NCI-H82 treated with DMSO at 0.1 percent for 48 hours (cell line): ENCODE data around the gene GFRA4.

Experiments
- DNase-seq: peaks from one replicate; lab custom pipeline; 2025; ENCODE audit not compliant: unreplicated experiment; lab: John Stamatoyannopoulos, UW

The GFRA4 gene

DNA sequence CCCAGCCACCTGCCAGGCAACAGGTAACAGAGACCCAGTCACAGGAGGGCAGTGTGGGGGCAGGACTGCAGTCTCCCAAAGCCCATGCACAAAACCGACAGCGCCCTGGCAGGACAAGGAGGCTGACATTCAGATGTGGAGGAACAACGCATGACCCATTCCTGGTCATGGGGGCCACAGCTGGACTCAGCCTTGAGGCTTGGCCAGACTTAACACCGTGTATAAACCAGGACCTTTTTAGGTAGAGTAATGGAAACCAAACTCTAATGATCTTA, 8.1 kb downstream of the GFRA4 start:
- no peak for DNase-seq

DNA sequence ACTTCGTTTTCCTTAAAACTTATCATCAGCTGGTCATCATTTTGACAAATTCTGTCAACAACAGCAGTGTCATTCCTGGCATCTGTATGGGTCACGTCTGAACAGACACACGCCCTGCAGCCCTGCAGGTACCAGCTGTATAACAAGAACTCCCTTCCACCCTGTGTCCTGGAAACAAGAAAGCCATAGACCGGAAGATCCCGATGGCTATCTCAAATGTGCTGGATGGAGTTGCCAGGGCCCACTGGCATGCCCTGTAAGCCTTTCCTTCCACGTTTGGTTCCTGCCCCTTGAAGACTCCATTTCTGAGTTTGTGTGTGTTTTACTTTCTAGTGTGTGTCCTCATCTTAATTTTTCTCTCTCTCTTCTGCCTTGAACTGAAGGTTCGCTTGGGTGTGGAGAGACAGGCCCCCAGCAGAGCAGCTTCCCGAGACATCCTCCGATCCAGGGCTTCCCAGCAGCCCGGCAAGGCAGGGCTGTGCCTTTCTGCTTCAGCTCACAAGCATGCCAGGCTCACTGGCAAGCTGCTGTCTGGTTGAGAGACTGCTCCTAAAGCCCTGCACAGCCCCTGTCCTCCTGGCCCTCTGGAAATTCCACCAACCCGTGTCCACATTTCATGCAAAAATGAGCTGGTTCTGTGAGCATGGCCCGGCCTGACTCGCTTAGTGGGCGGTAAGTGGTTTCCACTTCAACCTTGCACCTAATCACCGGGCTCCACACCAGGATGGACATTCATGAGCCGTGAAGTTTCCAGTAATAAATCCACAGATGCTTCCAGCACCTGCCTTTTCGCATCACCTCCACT, 8.7 kb downstream of the GFRA4 start:
- no peak for DNase-seq

DNA sequence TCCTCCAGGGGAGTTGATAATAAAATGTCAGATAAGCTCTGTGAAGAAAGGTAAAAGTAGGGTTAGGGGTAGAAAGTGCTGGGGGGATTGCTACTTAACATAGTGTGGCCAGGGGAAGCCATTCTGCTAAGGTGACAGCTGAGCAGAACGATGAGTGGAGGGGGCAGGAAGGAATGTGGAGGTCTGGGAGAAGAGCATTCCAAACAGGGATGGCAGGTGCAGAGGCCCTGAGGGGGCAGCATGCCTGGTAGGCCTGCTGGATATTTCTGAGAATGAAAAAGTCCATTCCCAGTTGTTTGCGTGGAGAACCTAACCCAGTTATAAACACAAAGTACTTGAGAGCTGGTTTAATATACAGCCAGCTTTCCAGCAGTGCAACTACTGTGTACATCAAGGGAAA, 9.3 kb downstream of the GFRA4 start:
- DNase-seq = no peak

DNA sequence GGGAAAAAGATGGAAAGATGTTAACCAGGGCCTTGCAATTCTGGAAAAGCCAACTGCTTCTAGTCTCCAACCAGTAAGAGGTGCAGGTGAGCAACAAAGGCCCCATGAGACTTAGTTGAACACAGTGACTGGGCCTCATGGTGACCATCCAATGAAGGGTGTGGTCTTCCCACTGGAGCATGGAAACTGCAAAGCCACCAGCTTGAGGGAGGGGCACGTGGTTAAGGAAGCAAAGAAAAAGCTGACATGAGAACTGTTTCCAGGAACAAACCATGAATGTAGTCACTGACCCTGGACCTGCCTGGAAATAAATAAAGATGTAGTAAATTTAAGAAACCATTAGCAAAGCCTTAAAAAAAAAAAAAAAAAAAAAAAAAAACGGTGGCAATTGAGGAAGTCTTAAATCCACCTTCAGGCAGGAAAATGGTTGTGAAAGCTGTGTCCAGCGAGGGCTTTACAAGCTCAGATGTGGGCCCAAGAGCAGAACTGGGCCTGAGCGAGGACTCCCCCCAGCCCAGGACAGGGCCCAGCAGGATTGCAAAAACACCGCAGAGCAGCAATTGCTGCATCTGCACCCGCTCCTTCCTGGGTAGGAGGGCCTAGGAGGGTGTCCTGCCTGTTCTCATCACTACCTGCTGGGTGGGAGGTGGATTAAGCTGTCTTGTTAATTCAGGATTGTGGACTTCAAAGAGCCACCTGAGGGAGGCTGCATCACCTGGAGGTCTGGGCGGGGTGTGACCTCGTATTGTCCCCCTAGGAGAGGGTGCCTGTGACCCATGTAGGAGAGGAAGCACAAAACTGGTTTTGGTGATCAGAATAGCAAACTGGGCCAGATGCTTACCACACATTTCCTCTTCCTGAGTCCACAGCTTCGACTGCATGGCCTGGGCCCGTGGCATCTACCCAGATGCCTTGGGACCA, 10.3 kb downstream of the GFRA4 start:
- no peak for DNase-seq

GRCh38 chr20:3652221-3652620, 11.0 kb downstream of the GFRA4 start:
- no peak for DNase-seq

- DNase-seq = no peak
Observed at GRCh38 chr20:3651204-3651962, 11.8 kb downstream of the GFRA4 start.

GRCh38 chr20:3648951-3649350, 14.2 kb downstream of the GFRA4 start:
- DNase-seq = no peak

GRCh38 chr20:3647473-3647872, 15.7 kb downstream of the GFRA4 start:
- DNase-seq = no peak

DNA sequence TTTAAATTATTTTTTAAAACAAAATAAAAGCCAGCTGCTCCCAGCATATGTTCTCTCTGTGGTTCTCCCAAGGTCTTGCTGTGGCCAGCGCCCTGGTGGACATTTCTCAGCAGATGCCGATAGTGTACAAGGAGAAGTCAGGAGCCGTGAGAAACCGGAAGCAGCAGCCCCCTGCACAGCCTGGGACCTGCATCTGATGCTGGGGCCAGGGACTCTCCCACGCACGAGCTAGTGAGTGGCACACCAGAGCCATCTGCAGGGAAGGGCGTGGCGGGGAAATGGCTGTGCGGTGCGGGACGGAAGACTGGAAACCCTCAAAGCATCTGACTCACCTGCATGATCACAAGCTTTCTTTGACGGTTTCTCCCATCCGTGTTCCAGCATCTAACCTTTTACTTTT, 16.5 kb downstream of the GFRA4 start:
- DNase-seq = no peak

DNA sequence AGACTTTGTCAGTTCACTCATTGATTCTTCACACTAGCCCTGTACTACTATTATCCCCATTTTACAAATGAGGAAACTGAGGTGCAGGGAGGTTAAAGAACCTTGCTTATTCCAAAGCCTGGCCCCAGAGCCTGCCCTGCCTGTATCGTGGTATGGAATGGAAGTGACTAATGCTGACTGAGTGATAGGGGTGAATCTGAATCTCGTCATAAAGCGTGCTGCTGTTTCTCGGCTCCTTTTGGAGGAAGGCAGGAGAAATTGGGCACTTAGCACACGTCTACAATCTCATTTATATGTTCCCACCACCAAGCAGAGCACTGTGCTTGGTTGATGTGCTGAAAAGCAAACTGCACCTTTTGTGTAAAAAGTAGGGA, 17.1 kb downstream of the GFRA4 start:
- DNase-seq = no peak

DNA sequence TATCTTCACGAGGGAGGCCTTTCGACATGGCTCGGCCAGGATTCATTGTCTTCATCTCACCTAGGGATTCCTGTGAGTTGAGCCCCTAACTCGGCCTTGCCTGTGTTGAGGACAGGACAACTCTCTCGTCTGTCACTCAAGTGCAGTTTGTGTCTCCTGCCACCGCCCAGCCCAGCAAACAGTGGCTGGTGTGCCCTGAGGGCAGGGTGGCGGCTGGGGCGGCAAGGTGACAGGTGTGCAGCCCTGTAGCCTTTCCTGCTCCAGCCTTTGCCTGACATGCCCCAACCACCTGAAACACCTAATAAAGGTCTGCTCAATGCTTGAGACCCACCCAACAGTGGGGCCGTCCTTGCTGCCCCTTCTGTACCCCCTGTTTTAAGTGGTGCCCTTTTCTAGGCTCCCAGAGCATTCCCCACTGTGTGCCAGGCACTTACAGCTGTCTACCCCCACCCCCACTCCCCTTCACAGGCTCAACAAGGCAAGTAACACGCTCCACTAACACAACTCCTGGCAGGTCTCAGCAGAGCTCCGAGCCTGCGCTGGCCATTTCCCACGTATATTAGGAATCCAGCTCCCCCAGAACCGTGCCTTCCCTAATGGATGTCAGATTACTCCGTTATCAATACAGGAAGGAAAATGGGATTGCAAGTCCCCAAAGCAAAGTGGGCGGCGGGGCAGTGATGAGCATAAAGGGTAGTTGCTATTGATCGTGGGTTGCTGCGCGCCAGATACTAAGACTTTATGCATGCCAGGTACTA, 17.7 kb downstream of the GFRA4 start:
- DNase-seq = no peak

DNA sequence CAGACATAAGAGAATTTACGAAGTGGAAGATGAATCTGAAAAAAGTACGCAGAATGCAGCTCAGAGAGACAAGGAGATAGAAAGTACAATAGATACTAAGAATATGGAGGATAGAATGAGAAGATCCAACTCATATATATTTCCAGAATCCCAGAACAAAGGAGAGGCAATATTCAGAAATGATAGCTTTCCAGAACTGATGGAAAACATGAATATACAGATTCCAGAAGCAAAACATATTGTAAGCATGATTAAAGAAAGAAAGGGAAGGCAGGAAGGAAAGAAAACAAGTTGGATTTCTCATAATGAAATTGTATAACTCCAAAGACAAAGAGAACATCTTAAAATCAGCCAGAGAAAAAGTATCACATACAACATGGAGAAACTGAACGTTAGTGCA, 22.9 kb downstream of the GFRA4 start:
- DNase-seq = no peak

GRCh38 chr20:3635346-3635745, 27.9 kb downstream of the GFRA4 start:
- no peak for DNase-seq

- no peak for DNase-seq
Observed at GRCh38 chr20:3633913-3634478, 29.2 kb downstream of the GFRA4 start.

DNA sequence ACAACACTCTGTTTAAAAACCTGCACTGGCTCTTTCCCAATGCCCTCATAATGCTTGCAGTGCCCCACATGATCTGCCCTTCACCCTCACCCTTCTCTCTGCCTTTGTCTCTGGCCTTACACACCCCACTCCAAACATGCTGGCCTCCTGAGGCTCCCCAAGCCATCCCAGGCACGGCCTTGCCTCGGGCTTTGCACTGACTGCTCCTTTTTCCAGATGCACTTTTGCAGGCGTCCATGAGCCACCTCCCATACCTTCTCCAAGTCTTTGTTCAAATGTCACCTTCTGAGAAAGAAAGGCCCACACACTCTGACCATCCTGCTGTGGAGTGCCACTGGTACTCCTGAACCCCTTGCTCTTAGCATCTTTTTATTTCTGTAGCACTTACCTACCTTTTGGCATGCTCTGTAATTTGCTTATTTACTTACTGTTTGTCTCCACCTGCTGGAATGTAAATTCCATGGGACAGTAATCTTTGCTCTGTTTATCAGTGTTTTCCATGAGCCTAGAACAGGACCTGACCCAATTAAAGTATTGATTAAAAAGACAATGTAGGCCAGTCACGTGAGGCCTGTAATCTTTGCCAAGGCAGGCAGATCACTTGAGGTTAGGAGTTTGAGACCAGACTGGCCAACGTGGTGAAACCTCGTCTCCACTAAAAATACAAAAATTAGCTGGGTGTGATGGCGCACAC, 30.7 kb downstream of the GFRA4 start:
- DNase-seq = no peak

- no peak for DNase-seq
Observed at GRCh38 chr20:3631534-3631933, 31.7 kb downstream of the GFRA4 start.

DNA sequence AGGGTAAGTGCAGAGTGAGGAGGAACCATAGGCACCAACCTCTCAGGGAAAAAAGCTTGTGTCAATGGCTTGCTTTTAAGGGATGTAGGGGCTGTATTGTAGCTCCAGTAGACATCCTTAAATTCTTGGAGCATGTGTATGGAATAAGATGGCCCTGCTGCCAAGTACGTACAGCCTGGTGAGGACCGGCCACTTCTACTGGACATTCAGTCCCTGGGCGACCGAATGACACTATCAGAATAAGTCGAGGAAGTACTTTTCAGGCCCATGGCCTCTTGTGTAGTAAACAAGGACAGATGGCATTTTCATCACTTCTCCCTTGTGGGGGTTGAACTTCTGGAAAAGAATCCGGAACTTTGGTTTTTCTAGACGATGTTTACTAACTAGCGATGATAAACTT, 32.8 kb downstream of the GFRA4 start:
- no peak for DNase-seq

- no peak for DNase-seq
Observed at GRCh38 chr20:3629893-3630292, 33.3 kb downstream of the GFRA4 start.

DNA sequence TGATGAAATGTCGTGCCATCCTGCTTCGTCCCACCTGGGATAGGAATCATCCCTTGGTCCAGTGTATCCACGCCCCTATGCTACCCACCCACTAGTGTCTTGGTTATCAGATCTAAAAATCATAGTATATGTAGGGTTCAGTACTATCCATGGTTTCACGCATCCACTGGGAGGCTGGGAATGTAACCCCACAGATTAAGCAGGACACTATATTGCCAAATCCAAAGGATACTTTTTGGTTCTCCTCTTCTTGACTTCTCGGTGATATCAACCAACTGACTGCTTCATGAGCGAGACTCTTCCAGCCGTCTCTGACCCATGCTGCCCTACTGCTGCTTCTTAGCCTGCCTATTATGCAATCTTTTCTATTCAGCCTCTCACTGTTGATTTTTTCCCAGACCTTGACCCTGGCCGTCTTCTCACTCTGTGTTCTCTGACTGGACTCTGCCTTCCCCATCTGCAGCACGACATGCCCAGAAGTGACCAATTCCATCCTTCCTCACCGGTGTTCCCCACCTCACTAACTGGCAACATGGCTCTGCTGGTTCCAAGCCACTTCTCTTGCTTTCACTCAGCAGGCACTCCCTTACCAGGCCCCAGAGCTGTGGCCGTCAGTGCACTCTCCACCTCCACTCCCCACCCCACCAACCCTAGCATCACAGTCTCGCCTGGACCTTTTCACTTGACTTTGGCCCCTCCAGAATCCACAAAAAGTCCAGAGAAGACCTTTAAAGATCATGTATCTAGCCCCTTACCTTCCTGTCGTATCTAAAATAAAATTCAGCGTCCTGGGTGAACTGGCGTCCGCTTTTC, 34.5 kb downstream of the GFRA4 start:
- DNase-seq = no peak
